HG03095 (cell line): ENCODE measurements around the gene IQUB.
"Not testable (repeated sequence)": the region's sequence is repeated elsewhere in the genome, so short reads cannot be mapped to it uniquely, and the experiment has no call there.

Source experiments
- ATAC-seq: cut with Tn5 transposase; IDR thresholded peaks from one replicate; pipeline ENCODE4 v1.9.1; 2021; ENCODE audit warnings: moderate library complexity; ENCODE audit not compliant: unreplicated experiment

Gene IQUB

DNA sequence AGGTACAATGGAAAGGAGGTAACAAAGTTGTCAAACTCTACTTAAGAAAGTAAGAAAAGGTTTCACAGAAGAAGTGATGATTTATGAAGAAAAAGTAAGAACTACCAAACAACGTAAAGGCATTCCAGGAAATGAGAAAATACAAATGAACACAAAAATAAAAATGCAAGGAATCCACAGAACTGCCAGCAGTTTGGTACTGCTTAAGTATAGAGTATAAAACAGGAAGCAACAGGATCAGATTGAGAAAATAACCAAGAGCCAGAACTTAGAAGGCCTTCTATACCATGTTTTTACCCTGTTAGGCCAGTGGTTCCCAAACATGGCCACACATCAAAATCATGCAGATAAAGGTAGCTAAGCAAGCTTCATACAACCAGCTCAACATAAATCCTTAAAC, 14.0 kb upstream of the IQUB start:
- ATAC-seq: no peak

DNA sequence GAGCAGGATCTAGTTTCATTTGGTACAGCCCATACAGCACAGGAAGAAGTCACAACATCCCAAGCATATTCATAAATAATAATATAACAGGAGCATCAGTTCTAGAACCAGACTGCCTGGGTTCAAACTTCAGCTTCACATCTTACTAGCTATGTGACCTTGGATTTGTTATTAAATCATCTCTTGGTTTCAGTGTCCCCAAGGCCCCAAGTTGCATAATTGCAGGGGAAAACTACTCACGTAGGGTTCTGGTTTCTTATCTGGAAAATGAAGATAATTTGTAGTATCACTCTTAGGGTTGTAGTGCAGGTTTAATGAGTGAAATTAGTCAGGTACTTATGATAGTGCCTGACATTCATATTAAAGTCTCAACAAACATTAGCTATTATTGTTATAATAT, 5.5 kb upstream of the IQUB start:
- no peak for ATAC-seq

DNA sequence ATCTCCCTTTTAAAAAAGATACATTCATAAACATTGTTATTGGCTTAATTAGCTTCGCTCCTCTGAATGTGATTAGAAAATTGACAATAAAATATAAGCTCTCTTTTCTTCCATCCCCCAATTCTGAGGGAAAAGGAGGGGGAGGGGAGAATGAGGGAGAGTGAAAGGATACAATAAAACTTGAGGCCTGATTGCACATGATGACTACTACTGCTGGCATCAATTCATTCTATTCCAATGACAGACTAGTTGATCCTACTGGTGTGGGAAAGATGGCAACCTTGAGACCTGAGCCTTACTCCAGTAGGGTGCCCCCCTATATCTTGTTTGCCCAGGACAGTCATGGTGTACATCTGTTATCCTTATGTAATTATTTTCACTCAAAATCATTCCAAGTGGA, 4.5 kb upstream of the IQUB start:
- ATAC-seq: no peak

DNA sequence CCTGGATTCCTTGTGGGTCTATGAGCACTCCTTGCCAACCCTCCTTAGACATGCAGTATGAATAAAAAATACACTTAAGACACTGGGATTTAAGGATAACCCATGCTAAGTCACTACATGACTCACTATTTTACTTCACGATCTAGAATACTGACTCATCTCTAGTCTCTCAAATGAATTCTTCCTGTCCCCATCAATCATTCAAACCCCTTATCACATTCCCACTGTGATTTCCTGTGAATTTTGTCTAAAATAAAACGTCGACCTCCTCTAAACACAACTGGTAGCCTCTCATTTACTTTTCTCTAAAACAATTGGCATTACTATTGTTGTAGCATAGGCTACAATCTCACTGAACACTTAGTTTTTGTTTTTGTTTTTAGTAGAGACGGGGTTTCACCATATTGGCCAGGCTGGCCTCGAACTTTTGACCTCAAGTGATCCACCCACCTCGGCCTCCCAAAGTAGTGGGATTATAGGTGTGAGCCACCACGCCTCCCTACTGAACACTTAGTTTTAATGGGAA, 3.9 kb upstream of the IQUB start:
- ATAC-seq: no peak

DNA sequence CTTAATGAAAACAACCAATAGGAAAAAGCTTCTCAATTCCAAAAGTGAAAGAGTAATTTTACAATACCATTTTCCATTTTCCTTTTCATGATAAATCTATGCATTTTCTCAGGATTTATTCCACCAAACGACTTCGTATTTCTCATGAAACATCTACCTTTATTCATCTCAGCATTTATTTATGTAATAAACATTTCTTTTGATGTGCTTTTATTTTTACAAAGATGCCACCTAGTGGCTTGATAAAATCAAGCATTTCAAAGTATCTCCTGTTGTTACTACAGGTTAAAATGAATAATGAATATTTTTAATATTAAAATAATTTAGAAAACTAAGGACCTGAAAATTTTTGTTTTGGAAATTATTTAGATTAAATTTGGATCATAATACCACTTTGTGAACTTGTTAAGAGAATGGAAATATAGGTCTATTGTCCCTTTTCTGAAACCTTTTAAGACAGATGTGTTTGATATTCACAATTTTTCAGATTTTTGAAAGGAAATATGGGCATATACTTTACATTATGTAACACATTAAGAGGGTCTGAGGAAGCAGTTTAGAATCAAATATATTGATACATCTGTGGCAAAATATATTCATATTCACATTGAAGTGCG, 2.7 kb upstream of the IQUB start:
- ATAC-seq: no peak

DNA sequence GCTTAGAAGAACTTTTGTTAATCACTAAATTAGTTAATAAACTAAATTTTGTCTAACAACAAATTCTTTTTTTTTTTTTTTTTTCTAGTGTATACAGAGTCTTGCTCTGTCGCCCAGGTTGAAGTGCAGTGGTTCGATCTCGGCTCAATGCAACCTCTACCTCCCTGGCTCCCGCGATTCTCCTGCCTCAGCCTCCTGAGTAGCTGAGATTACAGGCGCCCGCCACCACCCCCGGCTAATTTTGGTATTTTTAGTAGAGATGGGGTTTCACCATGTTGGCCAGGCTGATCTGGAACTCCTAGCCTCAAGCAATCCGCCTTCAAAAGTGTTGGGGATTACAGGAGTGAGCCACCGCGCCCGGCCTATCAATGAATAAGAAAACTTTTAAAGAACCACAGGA, 1.1 kb upstream of the IQUB start:
- ATAC-seq: no peak

DNA sequence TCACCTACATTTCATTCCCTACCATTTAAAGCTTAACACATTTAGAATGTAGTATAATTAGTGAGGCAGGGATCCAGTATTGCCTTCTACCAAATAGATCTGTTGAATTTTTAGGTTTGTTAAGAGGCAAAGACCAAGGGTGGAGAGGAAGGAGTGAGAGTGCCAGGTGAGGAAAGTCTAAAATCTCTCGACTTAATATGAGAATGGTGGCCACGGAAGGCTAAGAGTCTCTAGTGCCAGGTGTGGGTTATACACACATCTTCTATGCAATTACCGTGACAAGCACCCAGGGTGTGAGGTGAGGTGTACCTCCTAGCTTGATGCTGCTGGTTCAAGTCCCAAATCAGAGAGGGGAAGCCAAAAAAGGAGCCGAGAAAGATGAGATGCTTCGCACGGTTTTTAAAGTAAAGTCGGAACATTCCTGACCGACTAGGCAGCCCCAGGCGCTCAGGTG, 439 bp downstream of the IQUB start:
- ATAC-seq: peak; percentile 3

DNA sequence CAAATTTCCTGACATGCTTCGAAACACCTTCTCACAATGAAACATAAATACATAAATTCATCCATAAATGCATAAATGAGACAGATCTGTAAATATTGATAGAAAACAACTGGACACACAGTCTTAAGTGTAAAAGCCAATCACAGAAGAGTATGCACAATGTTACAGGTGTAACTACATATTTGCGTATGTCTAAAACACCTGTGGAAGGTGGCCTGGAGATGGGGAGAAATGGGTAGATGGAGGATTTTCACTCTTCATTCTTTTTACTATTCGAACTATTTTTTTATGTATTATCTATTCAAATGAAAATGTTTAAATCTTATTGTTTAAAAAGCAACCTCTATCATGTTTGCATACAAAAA, 860 bp downstream of the IQUB start:
- no peak for ATAC-seq

DNA sequence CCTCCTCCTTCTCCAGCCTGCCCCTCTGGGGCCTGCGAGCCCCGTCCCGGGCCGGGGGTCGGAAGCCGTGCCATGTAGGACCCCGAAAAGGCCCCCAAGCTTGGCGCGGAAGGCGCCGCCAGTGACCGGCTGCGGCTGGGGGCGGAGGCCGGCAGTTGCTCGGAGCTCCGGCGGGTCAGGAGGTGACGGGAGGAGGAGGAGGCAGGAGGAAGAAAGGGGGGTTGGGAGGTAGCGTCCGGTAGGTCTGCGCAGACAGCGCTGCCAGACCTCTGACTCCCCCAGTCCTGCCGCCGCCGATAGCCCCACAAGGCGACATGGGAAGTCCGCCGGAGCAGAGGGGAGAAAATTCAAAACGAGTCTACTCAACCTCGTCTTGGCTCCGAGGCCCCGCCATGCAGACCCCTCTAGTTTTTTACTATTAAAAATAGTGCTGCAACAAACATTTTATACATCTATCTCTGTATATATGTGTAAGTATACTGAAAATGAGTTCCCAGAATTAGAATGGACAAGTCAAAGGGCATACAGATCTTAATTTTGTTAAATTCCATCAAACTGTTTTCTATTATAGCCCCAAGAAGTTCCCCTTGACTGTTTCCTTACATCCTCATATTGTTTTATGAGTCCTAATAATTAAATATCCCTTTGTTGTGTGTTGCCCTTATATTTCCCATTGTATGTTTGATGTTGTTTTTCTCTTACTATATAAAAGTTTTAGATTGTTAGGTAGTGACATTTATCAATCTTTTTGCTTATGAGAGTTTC, 1.4 kb downstream of the IQUB start:
- ATAC-seq: peak; percentile 25

DNA sequence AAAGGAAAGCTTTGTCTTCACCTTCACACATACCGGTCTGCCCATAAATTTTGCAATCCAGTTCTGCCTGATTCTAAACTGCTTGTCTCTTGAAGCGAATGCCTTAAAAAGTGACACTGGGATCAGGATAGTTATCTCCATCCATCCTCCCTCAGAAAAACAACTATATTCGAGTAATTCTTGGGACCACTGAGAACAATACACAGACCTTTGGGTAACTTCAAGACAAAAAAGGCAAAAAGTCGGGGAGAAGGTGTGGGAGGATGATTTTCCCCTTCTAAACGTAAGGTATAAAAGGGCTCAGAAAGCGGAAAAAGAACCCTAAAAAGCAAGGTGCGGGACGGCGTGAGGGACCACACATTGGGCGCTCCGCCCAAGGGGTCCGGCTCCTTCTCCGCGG, 2.1 kb downstream of the IQUB start:
- peak; percentile 0 for ATAC-seq

DNA sequence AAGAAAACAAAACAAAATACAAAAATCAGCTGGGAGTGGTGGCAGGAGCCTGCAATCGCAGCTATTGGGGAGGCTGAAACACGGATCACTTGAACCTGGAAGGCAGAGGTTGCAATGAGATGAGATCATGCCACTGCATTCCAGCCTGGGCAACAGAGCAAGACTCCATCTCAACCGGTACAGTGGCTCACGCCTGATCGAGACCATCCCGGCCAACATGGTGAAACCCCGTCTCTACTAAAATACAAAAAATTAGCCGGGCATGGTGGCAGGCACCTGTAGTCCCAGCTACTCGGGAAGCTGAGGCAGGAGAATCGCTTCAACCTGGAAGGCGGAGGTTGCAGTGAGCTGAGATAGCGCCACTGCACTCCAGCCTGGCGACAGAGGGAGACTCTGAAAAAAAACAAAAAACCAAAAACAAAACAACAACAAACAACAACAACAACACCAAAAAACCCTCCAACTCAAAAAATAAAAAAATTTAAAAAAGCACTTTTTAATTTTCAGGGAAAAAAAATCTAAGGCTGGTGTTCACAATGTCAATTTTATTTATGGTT, 4.3 kb downstream of the IQUB start:
- not testable (repeated sequence) for ATAC-seq

DNA sequence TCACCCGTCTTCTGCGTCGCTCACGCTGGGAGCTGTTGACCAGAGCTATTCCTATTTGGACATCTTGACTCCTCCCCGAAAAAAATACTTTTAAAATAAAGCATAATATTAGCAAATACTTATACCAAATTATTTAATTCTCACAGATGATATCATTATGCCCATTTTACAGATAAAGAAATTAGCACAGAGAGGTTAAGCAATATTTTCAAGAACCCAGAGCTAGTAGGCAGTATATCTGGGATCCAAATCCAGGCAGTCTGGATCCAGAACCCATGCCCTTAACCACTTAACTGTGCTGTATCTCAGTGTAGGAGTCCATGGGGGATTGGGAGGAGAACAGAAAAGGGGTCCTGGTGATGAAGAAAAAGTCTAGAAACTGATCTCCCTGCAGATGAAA, 6.1 kb downstream of the IQUB start:
- ATAC-seq: no peak

DNA sequence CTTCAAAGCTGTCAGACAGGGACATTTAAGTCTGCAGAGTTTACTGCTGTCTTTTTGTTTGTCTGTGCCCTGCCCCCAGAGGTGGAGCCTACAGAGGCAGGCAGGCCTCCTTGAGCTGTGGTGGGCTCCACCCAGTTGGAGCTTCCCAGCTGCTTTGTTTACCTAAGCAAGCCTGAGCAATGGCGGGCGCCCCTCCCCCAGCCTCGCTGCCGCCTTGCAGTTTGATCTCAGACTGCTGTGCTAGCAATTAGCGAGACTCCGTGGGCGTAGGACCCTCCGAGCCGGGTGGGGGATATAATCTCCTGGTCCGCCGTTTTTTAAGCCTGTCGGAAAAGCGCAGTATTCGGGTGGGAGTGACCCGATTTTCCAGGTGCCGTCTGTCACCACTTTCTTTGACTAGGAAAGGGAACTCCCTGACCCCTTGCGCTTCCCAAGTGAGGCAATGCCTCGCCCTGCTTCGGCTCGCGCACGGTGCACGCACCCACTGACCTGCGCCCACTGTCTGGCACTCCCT, 6.6 kb downstream of the IQUB start:
- ATAC-seq: not testable (repeated sequence)

DNA sequence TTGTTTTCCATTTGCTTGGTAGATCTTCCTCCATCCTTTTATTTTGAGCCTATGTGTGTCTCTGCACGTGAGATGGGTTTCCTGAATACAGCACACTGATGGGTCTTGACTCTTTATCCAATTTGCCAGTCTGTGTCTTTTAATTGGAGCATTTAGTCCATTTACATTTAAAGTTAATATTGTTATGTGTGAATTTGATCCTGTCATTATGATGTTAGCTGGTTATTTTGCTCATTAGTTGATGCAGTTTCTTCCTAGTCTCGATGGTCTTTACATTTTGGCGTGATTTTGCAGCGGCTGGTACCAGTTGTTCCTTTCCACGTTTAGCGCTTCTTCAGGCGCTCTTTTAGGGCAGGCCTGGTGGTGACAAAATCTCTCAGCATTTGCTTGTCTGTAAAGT, 7.9 kb downstream of the IQUB start:
- ATAC-seq: not testable (repeated sequence)

DNA sequence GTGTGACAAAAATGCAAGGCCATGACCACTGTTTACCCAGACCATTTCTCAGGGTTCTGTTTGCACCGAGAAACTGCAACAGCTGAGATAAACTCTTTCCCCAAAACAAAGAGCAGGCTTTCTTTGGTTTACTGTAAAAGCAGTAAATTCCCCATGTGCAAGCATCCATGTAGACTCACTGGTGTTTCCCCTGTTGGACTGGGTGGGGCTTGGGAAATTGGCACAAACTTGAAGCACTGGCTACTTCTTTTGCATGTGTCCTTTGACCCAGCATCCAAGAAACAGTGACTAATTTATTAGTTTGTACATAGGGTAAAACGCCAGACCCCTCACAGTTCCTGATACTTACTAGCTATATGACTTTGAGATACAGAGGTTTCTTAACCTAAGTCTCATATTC, 12.3 kb downstream of the IQUB start:
- ATAC-seq: no peak

DNA sequence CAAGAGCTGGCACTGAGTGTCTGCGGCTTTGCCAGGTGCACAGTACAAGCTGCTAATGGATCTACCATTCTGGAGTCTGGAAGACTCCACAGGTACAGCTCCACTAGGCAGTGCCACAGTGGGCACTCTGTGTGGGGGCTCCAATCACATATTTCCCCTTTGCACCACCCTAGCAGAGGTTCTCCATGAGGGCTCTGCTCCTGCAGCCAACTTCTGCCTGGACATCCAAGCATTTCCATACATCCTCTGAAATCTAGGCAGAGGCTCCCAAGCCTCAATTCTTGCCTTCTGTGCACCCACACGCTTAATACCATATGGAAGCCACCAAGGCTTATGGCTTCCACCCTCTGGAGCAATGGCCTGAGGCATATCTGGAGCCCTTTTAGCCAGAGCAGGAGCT, 29.2 kb downstream of the IQUB start:
- no peak for ATAC-seq

DNA sequence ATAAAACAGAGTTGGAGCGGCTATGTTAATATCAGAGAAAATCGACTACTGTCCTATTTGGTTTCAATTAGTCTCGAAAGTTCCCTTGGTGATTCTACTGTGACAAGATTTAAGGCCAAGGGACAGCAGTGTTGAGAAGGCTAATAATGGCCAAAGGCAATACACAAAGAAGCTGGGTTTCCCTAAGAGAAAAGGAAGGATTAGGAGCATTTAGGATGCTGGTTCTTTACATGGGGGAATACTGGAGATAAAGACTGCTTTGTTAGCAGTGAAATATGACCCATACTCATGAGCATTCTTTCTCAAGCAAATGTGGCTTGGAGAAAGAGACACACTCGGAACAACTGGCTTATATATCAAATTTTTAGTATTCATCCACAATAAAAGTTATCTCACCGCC, 32.2 kb downstream of the IQUB start:
- ATAC-seq: no peak

DNA sequence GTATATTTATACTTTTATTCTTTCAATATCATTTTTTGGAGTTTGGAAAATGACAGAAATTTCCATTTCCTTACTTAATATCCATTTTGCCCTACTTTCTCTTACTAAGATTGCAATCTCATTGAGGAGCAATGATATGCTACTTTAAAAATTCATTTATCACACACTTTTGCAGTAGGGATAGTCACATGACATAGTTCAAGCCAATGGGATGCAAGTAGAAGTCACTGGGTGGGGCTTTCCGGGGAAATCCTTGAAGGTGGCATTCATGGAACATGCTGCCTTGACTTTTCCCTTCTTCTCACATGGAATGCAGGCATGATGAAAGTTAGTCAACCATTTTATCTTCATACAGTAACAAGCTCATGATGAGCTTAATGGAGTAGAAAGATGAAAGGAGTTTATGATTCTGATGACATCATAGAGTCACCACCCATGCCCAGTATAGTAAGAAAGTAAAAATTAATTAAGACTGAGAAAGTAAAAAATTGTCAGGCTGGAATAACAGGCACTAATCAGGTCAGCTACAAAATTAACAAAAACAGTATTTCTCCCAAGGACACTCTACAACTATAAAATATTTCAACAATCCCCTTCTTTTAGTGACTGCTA, 33.4 kb downstream of the IQUB start:
- ATAC-seq: no peak

DNA sequence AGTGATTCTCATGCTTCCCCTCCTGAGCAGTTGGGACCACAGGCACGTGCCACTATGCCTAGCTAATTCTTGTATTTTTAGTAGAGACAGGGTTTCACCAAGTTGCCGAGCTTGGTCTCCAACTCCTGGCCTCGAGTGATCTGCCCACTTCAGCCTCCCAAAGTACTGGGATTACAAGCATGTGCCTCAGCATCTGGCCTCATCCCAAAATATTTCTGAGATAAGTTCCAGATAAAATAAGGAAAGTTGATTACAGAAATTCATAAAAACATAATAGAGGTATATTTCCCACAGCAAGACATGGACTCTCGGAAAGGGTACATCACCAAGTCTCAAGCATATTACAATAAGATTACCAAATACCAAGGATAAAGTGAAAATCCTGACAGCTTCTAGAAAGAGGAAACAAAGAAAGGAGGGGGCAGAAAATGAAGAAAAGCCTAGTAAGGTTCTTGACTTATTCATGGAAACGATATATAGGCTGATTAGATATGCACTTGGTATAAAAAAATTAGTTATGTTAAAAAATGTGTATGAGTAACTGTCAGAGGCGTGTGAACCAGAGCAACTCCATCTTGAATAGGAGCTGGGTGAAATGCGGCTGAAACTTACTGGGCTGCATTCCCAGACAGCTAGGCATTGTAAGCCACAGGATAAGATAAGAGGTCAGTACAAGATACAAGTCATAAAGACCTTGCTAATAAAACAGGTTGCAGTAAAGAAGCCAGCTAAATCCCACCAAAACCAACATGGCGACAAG, 35.0 kb downstream of the IQUB start:
- no peak for ATAC-seq

DNA sequence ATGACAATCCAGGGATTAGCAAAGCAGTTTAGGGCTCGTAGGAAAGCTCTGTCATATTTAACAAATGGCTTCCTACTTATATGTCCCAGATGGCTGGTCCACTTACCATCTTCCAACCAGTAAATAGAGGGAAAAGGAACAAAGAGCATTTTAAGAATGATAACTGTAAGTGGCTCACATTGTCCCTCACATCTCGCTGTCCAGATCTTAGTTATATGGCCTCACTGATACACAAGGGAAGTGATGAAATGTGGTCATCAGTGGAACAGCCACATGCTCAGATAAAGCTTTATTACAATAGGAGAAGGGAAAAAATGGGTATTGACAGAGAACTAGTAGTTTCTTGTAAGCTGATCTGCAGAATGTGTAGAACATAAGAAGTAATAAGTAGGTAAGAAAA, 35.8 kb downstream of the IQUB start:
- no peak for ATAC-seq

DNA sequence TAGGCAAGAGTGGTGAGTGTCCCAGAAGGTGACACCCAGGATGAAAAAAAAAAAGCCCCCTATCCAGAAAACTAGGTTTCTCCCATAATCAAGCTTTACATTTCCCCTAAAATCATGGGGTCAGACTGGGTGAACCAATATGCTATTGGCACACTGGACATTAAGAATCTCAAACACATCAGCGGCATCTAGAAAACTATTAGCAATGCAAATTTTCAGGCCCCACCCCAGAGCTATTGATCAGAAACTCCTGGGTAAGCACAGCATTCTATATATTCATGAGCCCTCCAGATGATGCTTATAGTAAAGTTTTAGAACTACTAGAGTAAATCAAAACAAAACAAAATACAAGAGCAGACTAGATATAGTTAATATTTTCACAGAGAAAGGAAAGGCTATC, 36.4 kb downstream of the IQUB start:
- ATAC-seq: no peak
